A549 treated with DMSO at 1 μM for 4 hours (cell line): ENCODE results near the gene SLC4A7. TPM values are rescaled to one million over a fixed set of nuclear protein-coding genes. Genes with fewer than 3 reads are reported as not detected.

Experiments used
- total RNA-seq: library from RNA; stranded (reverse); fragments of 200-300 nt; extraction: Qiagen RNA extraction; gene quantifications from 5 replicates; pipeline ENCODE4 v1.2.3, GENCODE V29; 2022; ENCODE audit warnings: low read depth

Gene SLC4A7
- 18.8 to 38.3 TPM (median 31.8 TPM) in 5 replicates for total RNA-seq

DNA sequence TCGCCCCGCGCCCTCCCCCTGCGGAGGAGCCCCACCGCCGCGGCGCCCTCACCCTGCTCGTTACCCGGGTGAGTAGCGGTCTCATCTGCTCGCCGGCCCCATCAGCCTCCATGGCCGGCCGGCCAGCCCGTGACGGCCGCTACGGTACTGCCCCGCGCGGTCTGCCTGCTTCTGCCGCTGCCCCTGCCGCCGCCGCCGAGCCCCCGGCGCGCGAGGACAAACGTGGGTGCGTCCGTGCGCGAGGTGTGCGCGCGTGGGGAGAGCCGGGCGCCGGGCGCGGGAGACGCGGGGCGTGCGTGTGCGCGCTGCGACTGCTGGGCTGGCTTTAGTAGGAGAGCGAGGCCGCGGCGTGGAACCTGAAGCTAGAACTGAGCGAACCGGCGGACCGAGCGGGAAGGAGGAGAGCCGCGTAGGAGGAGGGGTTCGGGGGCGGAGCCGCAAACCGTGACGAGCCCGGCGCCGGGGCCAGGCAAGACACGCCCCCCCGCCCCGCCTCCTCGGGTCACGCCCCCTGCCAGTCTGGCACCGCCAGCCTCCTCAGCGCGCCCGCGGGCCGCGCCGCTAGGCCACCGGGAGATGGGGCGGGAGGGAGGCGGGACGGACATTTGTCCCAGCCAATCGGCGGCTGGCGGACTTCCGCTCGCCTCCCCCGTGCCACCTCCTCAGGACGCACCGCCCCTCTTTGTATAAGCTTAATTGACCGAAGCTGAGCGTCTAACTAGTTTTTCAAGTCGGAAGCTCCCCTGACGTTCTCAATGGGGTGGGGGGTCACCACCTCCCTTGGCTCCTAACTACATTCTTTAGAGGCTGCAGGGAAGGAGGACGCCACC, at the start of gene SLC4A7:
Gene SLC4A7, minus strand, starts transcription at position 370 of the 830 bp plus-strand sequence. Its CDS starts 258 bp downstream, at position 112.

GRCh38 chr3:27368831-27369607, 115.2 kb downstream of the SLC4A7 start, which contains the start of gene NEK10:
TSS of gene NEK10 (minus strand) at chr3:27369383. CDS start at chr3:27352882, 16,501 bp downstream.

Other genes with a start within 250 kb of the SLC4A7 start
- 0.86 to 1.8 TPM (median 1.3 TPM) in 5 replicates for gene NEK10, start 115.0 kb downstream of the SLC4A7 start, total RNA-seq
- 1.3 to 2.4 TPM (median 2.1 TPM) in 5 replicates for gene EOMES, start 237.9 kb upstream of the SLC4A7 start, total RNA-seq